ENCODE measurements around the gene RAB40C.

Gene RAB40C

GRCh38 chr16:589658-590187, at the start of gene RAB40C:
Gene RAB40C, plus strand, starts transcription at chr16:590066. Its CDS starts 226 bp downstream, at chr16:590292.
- DNase-seq (ENCODE audit: low spot score) = peak; percentile 100
- TF ChIP-seq CTCF (IDR thresholded peaks at IDR 0.05; ENCODE audit: extremely low read depth, missing control alignments) = no peak

- no peak for DNase-seq (ENCODE audit: low spot score)
- TF ChIP-seq CTCF (IDR thresholded peaks at IDR 0.05; ENCODE audit: extremely low read depth, missing control alignments) = no peak
These were observed 49.1 kb upstream of the RAB40C start for GRCh38 chr16:540645-541340.

- no peak for DNase-seq (ENCODE audit: low spot score)
- no peak for TF ChIP-seq CTCF (IDR thresholded peaks at IDR 0.05; ENCODE audit: extremely low read depth, missing control alignments)
These were observed 46.3 kb upstream of the RAB40C start for GRCh38 chr16:543301-544164.

- TF ChIP-seq CTCF (IDR thresholded peaks at IDR 0.05; ENCODE audit: extremely low read depth, missing control alignments) = no peak
- no peak for DNase-seq (ENCODE audit: low spot score)
These were observed 45.3 kb upstream of the RAB40C start for GRCh38 chr16:544517-544916.

GRCh38 chr16:546909-547770, 42.7 kb upstream of the RAB40C start:
- DNase-seq (ENCODE audit: low spot score) = peak; percentile 87
- TF ChIP-seq CTCF (IDR thresholded peaks at IDR 0.05; ENCODE audit: extremely low read depth, missing control alignments) = peak; percentile 81

GRCh38 chr16:548586-548985, 41.3 kb upstream of the RAB40C start:
- no peak for TF ChIP-seq CTCF (IDR thresholded peaks at IDR 0.05; ENCODE audit: extremely low read depth, missing control alignments)
- DNase-seq (ENCODE audit: low spot score) = no peak
